Activated CD4-positive, CD25-positive, alpha-beta regulatory T cell treated with anti-CD3 and anti-CD28 coated beads, Interleukin-2, amount 50 U/mL, for 72 hours (primary cell): ENCODE data around the gene HPX.
A peak's percentile ranks its signal among the peaks of the same experiment; 100 is the strongest.

Experiments
- DNase-seq: peaks from one replicate; pipeline ENCODE4 v3.0.0; 2021

The HPX gene

GRCh38 chr11:6458352-6459098 is 17.7 kb upstream of the HPX start:
- no peak for DNase-seq

GRCh38 chr11:6457581-6458320 is 17.0 kb upstream of the HPX start:
- DNase-seq = no peak

- no peak for DNase-seq
These were observed 15.7 kb upstream of the HPX start for GRCh38 chr11:6456361-6457073.

- no peak for DNase-seq
These were observed 14.3 kb upstream of the HPX start for GRCh38 chr11:6455070-6455469.

GRCh38 chr11:6453152-6453551 is 12.4 kb upstream of the HPX start:
- DNase-seq = no peak

GRCh38 chr11:6452219-6452618 is 11.4 kb upstream of the HPX start:
- DNase-seq = no peak

- no peak for DNase-seq
These were observed 7.8 kb upstream of the HPX start for GRCh38 chr11:6448574-6448973.

- peak; percentile 61 for DNase-seq
These were observed 2.6 kb upstream of the HPX start for GRCh38 chr11:6443269-6444003.

GRCh38 chr11:6442441-6442840 is 1.7 kb upstream of the HPX start:
- DNase-seq = no peak

GRCh38 chr11:6438979-6439571 is 1.7 kb downstream of the HPX start:
- no peak for DNase-seq

GRCh38 chr11:6437993-6438392 is 2.8 kb downstream of the HPX start:
- DNase-seq = no peak

GRCh38 chr11:6437423-6437822 is 3.4 kb downstream of the HPX start:
- DNase-seq = no peak

GRCh38 chr11:6433998-6434660 is 6.7 kb downstream of the HPX start:
- no peak for DNase-seq

GRCh38 chr11:6431861-6432260 is 8.9 kb downstream of the HPX start:
- no peak for DNase-seq

- DNase-seq = no peak
These were observed 13.3 kb downstream of the HPX start for GRCh38 chr11:6427516-6427915.

GRCh38 chr11:6420677-6421076 is 20.1 kb downstream of the HPX start:
- DNase-seq = no peak

- peak; percentile 82 for DNase-seq
These were observed 21.7 kb downstream of the HPX start, which contains the start of gene APBB1 for GRCh38 chr11:6419009-6419631. Gene APBB1, minus strand, starts transcription at chr11:6419094. Its CDS starts 7,747 bp downstream, at chr11:6411347.

- DNase-seq = no peak
These were observed 22.2 kb downstream of the HPX start for GRCh38 chr11:6418557-6419008.

GRCh38 chr11:6417907-6418556 is 22.8 kb downstream of the HPX start:
- no peak for DNase-seq

GRCh38 chr11:6415797-6416196 is 25.0 kb downstream of the HPX start:
- no peak for DNase-seq

- no peak for DNase-seq
These were observed 25.9 kb downstream of the HPX start for GRCh38 chr11:6414874-6415328.
